ENCODE data around the gene KRTAP17-1.

KRTAP17-1 gene

GRCh38 chr17:41329279-41329948 is 13.9 kb upstream of the KRTAP17-1 start:
- peaks cover 8% of the 10 kb centered on the region for H3K4me1 Mint-ChIP-seq
- DNase-seq, result peak; percentile 61
- TF ChIP-seq CTCF (IDR thresholded peaks at IDR 0.05), result peak; percentile 72
- no peaks in the 10 kb centered on the region for H3K9me3 Mint-ChIP-seq
- peaks cover 13% of the 10 kb centered on the region for H3K27me3 Mint-ChIP-seq (ENCODE audit: low read depth, poor library complexity)
- no peak overlapping the region for H3K4me3 Mint-ChIP-seq
- no peak overlapping the region for H3K27ac Mint-ChIP-seq
- H3K36me3 Mint-ChIP-seq (ENCODE audit: low read depth), result no peaks in the 10 kb centered on the region

- Mint-ChIP-seq H3K27ac (no peak overlapping the region), H3K27me3 (ENCODE audit: low read depth, poor library complexity) (peaks cover 11% of the 10 kb centered on the region), H3K4me3 (no peak overlapping the region), H3K9me3 (no peaks in the 10 kb centered on the region), H3K36me3 (ENCODE audit: low read depth) (no peaks in the 10 kb centered on the region), H3K4me1 (peaks cover 1% of the 10 kb centered on the region)
- TF ChIP-seq CTCF (IDR thresholded peaks at IDR 0.05), result no peak
- DNase-seq, result no peak
Observed at GRCh38 chr17:41328207-41328606, 12.7 kb upstream of the KRTAP17-1 start.

GRCh38 chr17:41327411-41328120 is 12.1 kb upstream of the KRTAP17-1 start:
- H3K4me3 Mint-ChIP-seq, result no peak overlapping the region
- no peak for TF ChIP-seq CTCF (IDR thresholded peaks at IDR 0.05)
- peaks cover 7% of the 10 kb centered on the region for H3K4me1 Mint-ChIP-seq
- H3K36me3 Mint-ChIP-seq (ENCODE audit: low read depth), result no peaks in the 10 kb centered on the region
- H3K27ac Mint-ChIP-seq, result no peak overlapping the region
- H3K27me3 Mint-ChIP-seq (ENCODE audit: low read depth, poor library complexity), result peaks cover 11% of the 10 kb centered on the region
- DNase-seq, result no peak
- H3K9me3 Mint-ChIP-seq, result no peaks in the 10 kb centered on the region

- DNase-seq, result no peak
- Mint-ChIP-seq H3K27me3 (ENCODE audit: low read depth, poor library complexity) (peaks cover 7% of the 10 kb centered on the region), H3K36me3 (ENCODE audit: low read depth) (no peaks in the 10 kb centered on the region), H3K9me3 (no peaks in the 10 kb centered on the region), H3K4me1 (peaks cover 9% of the 10 kb centered on the region), H3K4me3 (no peak overlapping the region), H3K27ac (no peak overlapping the region)
- no peak for TF ChIP-seq CTCF (IDR thresholded peaks at IDR 0.05)
Observed at GRCh38 chr17:41326173-41327145, 10.9 kb upstream of the KRTAP17-1 start.

GRCh38 chr17:41325611-41326010 is 10.1 kb upstream of the KRTAP17-1 start:
- TF ChIP-seq CTCF (IDR thresholded peaks at IDR 0.05), result no peak
- H3K36me3 Mint-ChIP-seq (ENCODE audit: low read depth), result no peaks in the 10 kb centered on the region
- no peak for DNase-seq
- H3K9me3 Mint-ChIP-seq, result peaks cover 4% of the 10 kb centered on the region
- H3K4me3 Mint-ChIP-seq, result no peak overlapping the region
- H3K27ac Mint-ChIP-seq, result no peak overlapping the region
- H3K27me3 Mint-ChIP-seq (ENCODE audit: low read depth, poor library complexity), result peaks cover 6% of the 10 kb centered on the region
- H3K4me1 Mint-ChIP-seq, result peaks cover 9% of the 10 kb centered on the region
